Testis (tissue), 2 donors: ENCODE measurements around the gene UTS2B.

ENCODE experiments used
- POLR2A ChIP-seq: fragments of 450-650 bp; IDR thresholded peaks from one replicate; pipeline ENCODE4 v1.6.1; 2017; ENCODE audit warnings: antibody characterized with exemption, mild to moderate bottlenecking, moderate library complexity
- TF ChIP-seq, protein P1 (sequence below), 3 experiments: fragments of 450-650 bp in 2 of 3; fragments of 200-600 bp in 1 of 3; sonication (generic) in 1 of 3; IDR thresholded peaks; one replicate each; pipeline ENCODE4 v1.5.1; 2016 to 2019; ENCODE audit warnings: antibody characterized with exemption in 3 of 3, mild to moderate bottlenecking in 2 of 3, moderate library complexity in 1 of 3

- TF ChIP-seq, protein P1, sequence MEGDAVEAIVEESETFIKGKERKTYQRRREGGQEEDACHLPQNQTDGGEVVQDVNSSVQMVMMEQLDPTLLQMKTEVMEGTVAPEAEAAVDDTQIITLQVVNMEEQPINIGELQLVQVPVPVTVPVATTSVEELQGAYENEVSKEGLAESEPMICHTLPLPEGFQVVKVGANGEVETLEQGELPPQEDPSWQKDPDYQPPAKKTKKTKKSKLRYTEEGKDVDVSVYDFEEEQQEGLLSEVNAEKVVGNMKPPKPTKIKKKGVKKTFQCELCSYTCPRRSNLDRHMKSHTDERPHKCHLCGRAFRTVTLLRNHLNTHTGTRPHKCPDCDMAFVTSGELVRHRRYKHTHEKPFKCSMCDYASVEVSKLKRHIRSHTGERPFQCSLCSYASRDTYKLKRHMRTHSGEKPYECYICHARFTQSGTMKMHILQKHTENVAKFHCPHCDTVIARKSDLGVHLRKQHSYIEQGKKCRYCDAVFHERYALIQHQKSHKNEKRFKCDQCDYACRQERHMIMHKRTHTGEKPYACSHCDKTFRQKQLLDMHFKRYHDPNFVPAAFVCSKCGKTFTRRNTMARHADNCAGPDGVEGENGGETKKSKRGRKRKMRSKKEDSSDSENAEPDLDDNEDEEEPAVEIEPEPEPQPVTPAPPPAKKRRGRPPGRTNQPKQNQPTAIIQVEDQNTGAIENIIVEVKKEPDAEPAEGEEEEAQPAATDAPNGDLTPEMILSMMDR (IDR thresholded peaks at IDR 0.05): no peak
- no peak for TF ChIP-seq POLR2A
Measured at GRCh38 chr3:191254098-191254873, 76.0 kb downstream of the UTS2B start.
